HG02623 (cell line): ENCODE results near the gene SSBP3.

ENCODE experiments used
- ATAC-seq: cut with Tn5 transposase; IDR thresholded peaks from one replicate; pipeline ENCODE4 v1.9.1; 2021; ENCODE audit warnings: moderate library complexity; ENCODE audit not compliant: unreplicated experiment

The SSBP3 gene

DNA sequence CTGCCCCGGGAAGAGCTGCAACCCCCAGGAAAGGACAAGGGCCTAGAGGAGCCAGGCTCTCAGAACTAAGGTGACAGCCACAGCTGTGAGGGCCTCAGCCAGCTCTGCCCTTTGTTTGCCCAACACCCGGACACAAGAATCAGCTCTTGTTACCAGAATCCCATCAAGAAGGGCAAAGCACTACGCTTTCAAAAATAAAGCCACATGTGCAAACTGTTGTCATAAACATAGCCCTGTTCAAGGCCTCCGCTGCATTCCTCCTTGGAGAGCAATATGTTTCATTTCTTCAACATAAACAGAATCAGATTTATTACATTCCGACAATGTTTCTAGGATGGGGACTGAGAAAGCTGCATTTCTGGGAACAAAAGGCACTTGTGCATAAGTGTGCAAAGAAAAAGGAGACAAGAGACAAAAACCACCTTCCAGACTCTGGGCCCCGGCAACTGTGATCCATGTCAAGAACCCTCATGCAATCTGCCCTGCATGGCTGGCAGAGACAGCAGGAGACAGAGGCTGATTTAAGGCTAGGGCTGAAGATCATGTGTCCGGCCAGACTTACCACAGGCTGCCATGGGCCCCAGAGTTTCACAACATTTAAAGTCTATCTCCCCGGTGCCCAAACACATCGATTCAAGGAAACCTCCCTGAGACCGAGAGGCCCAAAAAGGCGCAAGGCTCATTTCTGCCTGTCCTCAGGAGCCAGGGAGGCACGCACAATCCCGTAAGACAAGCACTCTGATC lies 71.0 kb downstream of the SSBP3 start:
- ATAC-seq: no peak

DNA sequence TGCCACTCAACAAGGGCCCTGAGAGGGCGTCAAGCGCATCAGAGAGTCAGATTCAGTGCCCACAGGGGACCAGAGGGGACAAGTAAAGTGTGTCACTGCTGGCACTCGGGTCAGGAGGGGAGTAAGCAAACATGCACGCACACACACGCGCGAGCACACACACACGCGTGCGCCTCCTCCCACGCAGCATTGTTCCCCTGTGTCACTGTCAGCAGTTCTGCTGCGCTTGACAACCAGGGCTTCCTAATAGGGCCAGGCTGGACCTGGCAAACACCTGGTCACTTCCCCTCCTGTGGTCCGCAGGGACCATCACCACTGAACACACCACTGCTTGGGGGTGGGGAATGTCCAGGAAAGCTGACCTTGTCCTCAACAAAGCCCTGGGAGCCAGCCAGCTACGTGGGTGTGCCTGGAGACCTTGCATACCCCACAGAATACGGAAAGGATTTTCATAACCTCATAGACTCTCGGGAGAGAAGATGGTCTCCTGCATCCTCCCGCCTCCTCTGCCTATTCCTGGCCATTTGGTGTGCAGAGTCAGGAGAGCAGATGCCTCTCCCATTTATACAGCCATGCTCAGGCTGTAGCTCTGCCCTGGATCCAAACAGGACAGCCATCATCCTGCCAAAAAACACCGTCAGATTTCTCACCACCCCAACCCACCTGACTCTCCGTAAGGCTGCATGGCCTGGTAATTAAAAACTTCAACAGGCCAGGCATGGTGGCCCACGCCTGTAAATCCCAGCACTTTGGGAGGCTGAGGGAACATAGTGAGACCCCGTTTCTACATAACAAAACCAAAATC lies 73.2 kb downstream of the SSBP3 start:
- ATAC-seq: no peak

DNA sequence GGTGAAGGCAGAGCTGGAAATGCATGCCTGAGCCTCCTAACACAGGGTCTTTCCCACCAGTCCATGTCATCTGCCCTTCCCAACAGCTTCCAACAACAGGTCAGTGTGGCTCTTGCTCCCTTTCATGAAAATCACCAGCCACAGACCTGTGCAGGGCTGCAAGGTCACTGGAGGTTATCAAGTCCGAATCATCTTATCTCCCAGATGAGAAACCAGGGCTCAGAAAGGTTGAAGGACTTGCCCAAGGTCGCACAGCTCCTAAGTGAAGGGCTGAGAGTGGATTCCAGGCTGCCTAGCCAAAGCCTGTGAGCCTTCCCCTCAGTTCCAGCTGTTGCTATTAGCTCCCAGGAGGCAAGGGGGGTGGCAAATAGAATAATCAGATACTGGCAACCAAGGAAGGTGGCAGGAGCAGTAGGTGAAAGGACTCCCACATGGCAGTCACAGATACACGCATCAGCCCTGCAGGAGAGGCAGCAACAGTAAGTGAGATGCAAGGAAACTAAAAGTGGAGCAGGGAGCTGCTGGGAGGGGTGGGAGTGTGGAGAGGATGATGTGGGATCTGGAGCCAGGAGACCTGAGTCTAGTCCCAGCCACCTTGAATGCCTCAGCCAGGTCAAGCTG lies 74.2 kb downstream of the SSBP3 start:
- ATAC-seq: no peak

DNA sequence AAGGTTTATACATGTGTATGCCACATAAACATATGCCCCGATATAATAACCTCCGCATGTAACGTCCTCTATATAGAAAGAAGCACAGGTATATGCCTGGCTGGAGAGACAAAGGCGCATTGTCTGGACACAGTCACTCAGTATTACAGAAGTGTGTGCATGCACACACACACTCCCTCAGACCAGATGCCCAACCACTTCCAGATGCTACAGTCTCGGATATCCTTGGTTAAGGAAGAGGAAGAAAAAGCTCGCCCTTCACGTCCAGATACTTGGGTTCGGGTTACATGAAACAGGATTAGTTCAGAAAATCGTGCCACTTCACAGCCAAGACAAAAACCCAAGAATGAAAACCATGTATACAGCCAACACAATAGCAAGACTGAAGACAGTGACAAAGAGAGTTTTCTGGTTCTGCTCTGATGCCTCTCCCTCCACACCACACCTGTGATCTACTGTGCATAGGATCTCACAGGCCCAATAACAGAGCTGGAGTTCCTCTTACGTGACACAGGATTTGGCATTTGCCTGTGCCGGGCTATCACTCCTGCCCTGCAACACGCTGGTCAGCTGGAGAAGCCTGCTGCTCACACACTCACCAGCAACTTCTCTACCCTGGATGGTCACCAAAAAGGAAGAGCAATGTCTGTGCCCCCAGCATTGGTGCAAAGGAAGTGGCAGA lies 75.0 kb downstream of the SSBP3 start:
- no peak for ATAC-seq

DNA sequence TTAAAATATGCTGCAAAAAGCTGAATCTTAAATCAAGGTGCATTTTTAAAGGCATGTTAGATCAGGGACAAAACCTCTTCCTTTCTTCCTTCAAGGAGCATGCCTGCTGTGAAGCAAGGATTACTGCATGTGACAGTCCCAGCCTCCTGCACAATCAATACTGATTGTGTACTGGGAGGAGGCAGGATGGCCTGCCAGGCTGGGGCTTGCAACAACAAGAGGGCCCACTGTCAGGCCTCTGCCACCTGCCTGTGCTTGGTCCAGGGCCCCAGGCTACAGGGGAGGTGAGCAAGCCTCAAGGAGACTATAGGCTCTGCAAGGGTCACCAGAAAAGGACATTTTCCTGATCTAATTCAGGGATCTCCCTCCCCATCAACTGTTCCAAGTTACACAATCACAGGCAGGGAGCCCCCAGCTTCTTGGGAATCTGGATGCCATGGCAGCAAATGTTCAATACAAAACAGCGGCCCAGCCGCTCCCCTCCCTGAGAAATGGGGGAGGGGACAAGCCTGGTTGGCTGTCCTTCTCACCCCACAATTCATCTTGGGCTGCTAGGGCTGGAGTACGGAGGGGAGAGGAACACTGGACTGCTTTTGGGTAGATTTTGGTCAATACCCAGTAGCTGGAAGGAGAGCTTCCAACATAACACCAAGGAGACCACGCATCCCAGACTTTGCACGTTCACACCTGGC lies 76.7 kb downstream of the SSBP3 start:
- no peak for ATAC-seq

DNA sequence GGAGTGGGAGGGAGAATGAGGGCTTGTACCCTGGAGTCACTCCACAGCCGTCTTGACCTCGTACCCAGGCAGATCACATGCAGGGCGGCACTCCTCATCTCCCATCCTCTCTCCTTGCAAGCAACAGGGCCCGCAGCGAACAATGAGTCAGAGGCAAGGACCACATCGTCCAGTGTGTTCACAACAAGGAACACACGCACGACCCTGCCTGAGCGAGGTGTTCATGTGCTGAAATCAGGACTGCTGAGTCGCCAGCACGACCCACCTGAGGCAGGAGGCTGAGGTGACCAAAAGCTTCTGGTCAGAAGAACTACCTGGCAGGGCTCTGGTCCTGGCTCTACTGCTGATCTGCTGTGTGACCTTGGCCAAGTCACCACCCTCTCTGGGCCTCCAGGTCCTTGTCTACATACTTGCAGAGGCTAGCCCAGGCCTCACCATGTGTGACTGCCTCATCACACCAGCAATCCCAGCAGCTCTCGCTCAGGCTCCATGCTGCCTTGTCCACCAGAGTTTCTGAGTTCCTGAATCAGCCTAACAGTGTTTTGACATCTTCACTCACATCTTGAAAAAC lies 78.0 kb downstream of the SSBP3 start:
- ATAC-seq: no peak

DNA sequence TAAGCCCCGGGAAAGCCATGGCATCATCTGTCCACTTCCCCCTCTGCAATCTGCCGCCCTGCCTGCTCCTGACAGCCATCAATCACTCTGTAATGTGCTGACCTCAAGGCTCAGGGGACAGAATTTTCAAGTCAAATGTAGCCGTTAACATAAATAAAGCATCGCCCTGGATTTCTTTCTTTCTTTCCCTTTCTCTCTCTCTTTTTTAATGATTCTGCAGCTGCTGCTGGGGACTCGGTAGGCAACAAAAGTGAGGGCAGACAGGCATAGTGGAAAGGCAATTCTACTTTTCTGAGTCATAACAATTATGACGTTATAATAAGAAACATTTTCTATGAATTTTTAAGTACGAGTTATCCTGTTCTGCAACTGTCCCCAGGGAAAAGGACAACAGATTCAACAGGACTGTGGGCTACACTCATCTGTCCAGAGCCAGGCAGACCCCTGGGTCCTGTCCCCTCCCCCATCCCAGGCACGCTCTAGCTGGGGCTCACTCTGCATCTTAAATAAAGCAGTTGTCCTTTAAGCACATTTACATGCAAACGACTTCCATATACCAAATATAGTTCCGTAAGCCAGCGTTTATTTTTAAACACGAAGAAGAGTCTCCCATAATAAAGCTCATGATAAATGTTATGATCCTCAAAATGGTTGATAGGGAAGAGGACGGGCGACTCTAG lies 78.7 kb downstream of the SSBP3 start:
- ATAC-seq: no peak

DNA sequence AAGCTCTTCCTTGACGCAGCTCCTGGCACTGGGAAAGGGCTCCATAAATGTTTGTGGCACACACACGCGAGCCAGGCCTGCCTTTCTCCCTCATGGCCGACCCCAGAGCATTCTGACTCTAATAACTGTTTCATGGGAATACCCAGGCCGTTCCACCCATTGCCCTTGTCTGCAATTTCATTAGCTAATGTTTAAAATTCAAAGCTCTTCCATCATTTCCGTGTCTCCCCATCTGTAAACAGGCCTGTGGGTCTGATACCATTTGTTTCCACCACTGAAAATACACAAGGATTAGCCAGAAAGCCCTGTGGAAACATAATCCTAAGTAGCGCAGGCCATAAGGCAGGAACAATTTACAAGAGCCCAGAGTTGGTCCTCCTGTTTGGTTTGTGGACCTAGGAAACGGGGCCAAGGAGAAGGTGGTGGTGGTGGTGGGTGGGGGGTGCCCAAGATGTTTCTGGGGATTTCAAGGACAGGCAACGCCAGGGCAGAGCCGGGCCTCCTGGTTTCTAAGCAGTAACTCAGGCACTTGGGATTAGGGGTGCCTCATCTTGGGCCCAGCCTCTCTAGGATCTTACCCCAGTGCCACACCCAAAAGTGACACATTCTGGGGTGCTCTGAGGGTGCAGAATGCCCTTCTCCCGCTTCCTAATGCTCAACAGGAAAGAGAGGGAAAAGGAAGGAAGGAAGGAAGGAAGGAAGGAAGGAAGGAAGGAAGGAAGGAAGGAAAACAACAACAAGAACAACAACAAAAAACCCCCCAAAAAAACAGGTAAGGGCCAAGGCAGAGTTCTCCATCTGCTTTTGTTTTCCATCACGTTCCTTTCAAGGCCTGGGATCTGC lies 79.4 kb downstream of the SSBP3 start:
- no peak for ATAC-seq

DNA sequence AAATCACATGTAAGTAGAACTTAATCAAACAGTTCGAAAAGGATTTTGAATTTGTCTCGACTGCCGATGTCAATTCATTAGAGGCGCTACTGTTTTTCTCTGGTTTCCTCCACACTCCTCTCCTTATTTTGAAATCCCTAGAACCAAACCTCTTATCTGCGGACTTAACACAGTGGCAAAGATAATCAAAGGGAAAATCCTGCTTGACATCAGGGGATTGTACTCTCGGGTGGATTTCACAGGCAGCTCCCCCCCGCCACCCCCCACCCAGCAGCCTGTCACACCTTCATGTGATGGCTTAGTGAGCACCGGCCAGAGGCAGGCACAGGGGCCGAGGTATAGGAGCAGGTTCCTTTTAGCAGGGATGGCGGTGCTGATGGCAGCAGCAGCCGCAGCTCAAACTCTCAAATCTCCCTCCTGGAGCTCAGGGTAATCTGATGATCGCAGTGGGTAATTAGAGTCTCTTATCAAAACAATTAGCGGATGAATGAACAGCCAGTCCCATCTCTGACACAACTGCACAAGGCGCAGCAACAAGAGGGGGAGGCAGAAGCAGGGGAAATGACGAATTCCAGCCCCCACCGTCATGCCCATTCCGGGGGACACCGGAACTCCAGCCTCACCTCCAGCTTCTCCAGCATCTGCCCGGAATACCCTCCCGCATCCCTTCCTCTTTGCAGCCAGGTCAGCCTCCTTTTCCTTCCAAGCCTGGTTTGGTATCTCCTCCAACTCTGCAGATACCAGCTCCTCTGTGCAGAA lies 80.3 kb downstream of the SSBP3 start:
- no peak for ATAC-seq

DNA sequence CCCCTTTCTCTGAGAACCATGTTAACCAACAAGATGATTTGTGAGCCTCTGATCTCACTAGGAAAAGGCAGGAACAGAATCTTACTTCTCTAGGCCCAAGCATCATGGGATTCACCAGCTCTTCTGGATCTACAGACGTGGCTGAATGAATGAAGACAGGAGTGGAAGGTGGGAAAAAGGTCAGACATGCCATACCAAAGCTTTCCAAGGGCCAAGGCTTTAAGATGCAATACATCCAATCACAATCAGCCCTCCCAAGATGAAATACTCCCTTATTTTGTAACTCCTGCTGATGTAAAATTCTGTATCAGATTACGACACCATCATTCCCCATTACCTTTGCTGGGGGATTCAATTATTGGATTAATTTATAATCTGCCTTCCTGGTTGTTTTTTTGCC lies 80.9 kb downstream of the SSBP3 start:
- no peak for ATAC-seq

DNA sequence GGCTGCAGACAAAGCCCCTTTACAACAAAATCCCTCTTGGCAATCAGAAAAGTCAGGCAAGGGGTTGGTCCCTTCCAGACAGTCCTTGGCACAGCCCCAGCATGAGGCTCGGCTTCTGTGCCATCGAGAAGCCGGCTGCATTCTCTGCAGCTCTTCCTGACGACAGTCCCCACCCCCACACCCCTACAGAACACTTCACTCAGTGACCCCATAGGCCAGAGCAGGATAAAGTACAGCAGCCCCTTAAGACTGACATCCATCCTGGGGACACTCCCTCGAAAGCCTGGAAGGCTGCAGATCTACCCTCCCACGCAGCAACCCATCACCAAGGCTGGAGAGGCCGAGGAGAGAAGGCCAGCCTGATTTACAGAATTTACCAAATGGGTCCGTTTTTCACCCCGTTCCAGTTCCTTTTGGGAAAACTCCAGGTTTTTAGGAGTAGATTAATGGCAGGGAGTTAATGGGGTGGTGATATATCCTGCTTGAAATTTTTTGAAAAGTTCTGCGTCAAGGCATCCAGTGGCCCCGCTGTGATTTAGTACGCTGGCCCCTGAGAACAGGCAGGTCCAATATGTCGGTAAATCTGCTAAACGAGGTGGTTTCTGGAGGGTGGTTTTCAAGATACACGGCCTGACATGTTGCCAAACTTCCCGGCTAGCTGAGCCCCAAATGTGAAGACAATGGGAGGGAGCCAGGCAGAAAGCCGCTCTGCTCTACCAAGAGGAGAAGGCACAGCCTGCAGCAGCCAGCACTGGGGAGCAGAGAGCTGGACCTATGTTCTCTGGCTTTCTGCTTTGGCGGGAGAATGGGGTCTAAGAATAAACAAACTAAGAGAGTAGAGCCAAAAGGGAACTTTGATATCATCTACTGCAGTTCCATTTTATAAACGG lies 81.7 kb downstream of the SSBP3 start:
- ATAC-seq: no peak

DNA sequence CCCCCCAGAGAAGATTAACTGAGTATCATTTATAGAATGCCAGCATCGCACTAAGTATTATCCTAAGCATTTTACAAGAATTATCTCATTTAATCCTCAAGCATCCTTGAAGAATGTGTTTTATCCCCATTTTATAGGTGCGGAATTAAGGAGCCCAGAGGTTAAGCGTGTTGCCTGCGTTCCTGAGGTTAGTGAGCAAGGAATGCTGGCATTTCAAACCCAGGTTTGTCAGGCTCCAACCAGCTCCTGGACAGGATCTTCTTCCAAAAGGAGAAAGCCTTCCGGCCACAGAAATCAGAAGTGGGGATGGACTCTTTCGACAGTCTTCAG lies 82.3 kb downstream of the SSBP3 start:
- ATAC-seq: no peak

DNA sequence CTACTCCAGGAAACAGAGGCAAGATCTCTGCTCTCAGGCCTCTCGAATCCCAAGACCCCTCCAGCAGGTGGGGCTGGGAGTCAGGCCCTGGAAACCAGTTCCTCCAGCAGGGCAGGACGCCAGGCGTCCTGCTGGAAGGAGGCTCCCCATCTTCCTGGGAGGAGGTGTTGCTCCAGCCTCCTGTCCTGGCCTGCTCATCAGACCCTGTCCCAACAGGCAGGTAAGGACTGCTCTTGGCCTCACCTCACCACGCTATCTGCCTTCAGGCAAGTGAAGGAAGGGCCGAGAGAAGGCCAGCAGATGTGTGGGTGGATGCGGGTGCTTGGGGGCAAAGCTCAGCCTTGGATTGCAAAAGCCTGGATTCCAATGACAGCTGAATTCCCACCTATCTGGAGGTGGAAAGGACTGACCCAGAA lies 82.9 kb downstream of the SSBP3 start:
- no peak for ATAC-seq

DNA sequence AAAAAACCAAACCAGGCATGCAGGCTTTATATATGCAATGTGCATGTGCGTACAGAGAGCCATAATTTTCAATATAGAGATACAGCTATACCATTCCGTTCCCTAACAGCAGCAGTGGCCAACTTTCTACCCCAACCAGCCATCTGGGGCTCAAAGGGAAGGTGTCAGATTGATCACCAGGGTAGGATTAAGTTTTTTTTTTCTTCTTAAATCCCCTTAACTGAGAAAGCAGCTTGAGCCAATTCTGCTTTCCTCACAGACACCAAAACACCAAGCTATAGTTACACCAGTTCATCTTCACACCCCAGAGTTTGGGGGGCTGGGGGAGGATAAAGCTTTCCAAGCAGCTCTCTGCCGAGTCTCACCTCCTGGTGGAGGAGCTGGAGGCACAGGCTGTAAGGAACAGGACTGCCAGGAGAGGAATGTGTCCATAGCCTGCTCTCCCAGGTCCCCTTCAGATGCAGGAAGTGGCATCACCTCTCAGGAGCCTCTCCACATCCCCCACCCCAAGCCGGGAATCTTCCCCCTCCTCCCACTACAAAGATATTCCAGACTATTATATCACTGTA lies 87.9 kb downstream of the SSBP3 start:
- ATAC-seq: no peak

DNA sequence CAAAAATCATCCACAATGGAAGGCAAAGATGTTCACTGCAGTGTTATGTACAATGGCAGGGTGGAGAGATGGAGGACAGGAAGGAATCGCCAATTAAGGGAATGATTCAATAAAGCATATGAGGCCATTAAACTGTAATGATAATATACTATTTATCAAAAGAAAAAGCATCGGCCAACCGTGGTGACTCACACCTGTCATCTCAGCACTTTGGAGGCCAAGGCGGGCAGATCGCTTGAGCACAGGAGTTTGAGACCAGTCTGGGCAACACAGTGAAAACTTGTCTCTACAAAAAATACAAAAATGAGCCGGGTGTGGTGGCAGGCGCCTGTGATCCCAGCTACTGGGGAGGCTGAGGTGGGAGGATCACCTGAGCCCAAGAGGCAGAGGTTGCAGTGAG lies 89.1 kb downstream of the SSBP3 start:
- no peak for ATAC-seq

DNA sequence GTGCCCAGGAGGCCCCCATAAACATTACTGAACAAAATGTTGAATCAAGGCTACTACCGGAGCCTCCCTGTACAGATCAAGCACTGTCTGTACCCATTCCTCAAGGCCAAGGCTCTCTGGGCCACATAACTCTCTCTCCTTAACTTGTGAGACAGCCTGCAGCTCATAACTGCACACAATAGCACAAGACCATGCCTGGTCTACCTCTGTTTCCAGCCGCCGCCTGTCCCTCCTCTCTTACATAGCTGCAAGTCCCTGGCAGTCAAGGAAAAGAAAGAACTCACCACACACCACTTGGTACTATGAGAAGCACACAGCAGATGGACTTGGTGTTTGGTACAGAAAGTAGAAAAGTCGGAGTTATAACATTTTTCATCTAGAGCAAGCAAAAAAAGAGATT lies 91.1 kb downstream of the SSBP3 start:
- no peak for ATAC-seq

DNA sequence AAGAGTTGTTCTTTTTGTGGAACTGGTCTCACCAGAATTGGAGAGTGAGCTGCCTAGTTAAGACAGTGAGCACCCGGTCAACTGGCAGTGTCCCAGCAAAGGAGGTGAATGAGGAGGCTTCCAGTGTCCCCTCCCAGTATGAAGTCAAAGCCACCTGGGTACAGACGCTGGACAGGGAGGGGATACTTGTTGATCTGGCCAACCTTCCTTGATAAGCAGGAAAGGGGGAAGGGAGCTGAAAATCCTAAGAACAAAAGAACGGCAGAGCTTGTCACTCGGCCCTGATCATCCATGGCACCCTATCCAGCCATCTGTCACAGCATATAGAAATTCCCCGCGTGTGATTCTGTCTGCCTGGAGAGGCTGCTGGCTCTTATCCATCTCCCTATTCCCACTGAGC lies 91.5 kb downstream of the SSBP3 start:
- no peak for ATAC-seq
